ENCODE results near the gene NFATC3.

DNA sequence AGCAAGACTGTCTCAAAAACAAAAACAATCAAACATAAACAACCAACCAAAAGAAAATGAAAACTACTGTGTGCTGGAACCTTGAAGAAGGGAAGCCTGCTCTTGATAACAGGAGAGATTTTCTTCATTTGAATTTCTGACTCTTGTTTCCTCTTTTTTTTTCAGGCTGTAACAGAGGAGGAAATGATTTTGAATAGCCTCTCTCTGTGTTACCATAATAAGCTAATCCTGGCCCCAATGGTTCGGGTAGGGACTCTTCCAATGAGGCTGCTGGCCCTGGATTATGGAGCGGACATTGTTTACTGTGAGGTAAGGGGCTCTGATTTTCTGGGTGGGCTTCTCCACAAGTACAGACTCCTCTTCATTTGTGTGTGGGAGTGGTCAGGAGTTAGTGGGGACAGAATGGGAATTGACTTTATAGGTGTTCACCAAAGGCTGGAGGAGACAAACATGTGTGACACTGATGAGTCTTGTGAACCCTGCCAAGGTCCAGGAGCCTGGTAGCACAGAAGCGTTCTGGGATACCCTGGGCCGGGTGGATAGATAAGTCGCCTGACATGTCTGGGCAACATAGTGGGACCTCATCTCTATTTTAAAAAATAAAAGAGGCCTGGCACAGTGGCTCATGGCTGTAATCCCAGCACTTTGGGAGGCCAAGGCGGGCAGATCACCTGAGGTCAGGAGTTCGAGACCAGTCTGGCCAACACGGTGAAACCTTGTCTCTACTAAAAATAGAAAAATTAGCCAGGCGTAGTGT lies 47.2 kb upstream of the NFATC3 start:
- TF ChIP-seq, protein P1, sequence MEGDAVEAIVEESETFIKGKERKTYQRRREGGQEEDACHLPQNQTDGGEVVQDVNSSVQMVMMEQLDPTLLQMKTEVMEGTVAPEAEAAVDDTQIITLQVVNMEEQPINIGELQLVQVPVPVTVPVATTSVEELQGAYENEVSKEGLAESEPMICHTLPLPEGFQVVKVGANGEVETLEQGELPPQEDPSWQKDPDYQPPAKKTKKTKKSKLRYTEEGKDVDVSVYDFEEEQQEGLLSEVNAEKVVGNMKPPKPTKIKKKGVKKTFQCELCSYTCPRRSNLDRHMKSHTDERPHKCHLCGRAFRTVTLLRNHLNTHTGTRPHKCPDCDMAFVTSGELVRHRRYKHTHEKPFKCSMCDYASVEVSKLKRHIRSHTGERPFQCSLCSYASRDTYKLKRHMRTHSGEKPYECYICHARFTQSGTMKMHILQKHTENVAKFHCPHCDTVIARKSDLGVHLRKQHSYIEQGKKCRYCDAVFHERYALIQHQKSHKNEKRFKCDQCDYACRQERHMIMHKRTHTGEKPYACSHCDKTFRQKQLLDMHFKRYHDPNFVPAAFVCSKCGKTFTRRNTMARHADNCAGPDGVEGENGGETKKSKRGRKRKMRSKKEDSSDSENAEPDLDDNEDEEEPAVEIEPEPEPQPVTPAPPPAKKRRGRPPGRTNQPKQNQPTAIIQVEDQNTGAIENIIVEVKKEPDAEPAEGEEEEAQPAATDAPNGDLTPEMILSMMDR (conservative IDR thresholded peaks at IDR 0.05; ENCODE audit: low read depth, low read length): no peak
- TF ChIP-seq EZH2 (IDR thresholded peaks at IDR 0.05; ENCODE audit: low read length, unreplicated experiment) (no peak), EZH2phosphoT487 (IDR thresholded peaks at IDR 0.05; ENCODE audit: borderline replicate concordance, low read length) (no peak)

All from PC-3 (cell line).